Nephron (organoid): ENCODE results near the gene C1orf87.

Experiments
- H3K27ac Mint-ChIP-seq, 3 experiments: 2 replicates each; pipeline ENCODE4 v1.8.0; 2020; ENCODE audit warnings: mixed read lengths in 3 of 3, mild to moderate bottlenecking in 2 of 3, moderate library complexity in 1 of 3
- H3K27me3 Mint-ChIP-seq: 2 replicates; pipeline ENCODE4 v1.8.0; 2021; ENCODE audit warnings: low read depth, mild to moderate bottlenecking, moderate library complexity, mixed read lengths
- H3K36me3 Mint-ChIP-seq: 2 replicates; pipeline ENCODE4 v1.8.0; 2020; ENCODE audit warnings: low read depth, mixed read lengths
- H3K4me1 Mint-ChIP-seq: 2 replicates; pipeline ENCODE4 v1.8.0; 2020; ENCODE audit warnings: mixed read lengths
- H3K4me3 Mint-ChIP-seq, 3 experiments: 2 replicates each; pipeline ENCODE4 v1.8.0; 2020; ENCODE audit warnings: mild to moderate bottlenecking in 3 of 3, mixed read lengths in 3 of 3, moderate library complexity in 2 of 3
- H3K9me3 Mint-ChIP-seq: 2 replicates; pipeline ENCODE4 v1.8.0; 2020; ENCODE audit warnings: mixed read lengths
- CTCF ChIP-seq, 3 experiments: fragments of 200-600 bp; sonication (generic); IDR thresholded peaks; one replicate each; pipeline ENCODE4 v1.5.0; 2021; ENCODE audit warnings: antibody characterized with exemption in 3 of 3; ENCODE audit not compliant: unreplicated experiment in 3 of 3

C1orf87 gene

DNA sequence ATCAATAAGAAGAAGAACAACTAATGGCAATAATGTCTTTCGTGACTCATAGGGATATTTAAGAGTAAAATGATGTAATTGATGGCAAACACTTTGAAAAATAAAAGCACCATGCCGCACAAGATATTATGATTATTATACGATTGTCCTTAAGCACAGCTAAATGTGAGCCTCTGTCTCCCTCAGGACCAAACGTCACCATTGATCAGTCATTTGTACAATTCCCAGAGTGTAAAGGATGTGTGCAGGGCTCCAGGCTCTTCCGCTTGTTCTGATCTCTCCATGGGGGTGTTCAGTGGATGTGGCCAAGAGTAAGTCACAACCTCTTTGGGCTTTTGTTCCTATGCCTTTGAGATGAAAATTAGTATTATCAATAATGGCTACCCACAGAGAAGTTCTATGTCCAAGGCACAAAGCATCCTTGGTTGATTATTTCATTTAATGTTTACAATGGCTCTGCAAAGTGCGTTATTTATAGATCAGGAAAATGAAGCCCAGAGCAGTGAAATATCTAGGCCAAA is 17.7 kb upstream of the C1orf87 start:
- Mint-ChIP-seq H3K4me3 (no peak overlapping the region), H3K36me3 (no peaks in the 10 kb centered on the region), H3K27me3 (no peaks in the 10 kb centered on the region), H3K27ac (peak overlapping the region in 1 of 3 experiments; percentile 16), H3K9me3 (no peaks in the 10 kb centered on the region), H3K4me1 (peaks cover 16% of the 10 kb centered on the region)
- no peak for TF ChIP-seq CTCF (IDR thresholded peaks at IDR 0.05; ENCODE audit: unreplicated experiment in 3 of 3)

GRCh38 chr1:60090655-60091054 is 17.1 kb upstream of the C1orf87 start:
- no peak for TF ChIP-seq CTCF (IDR thresholded peaks at IDR 0.05; ENCODE audit: unreplicated experiment in 3 of 3)
- Mint-ChIP-seq H3K9me3 (no peaks in the 10 kb centered on the region), H3K4me3 (no peak overlapping the region), H3K36me3 (no peaks in the 10 kb centered on the region), H3K27ac (peak overlapping the region in 1 of 3 experiments; percentile 16), H3K4me1 (peaks cover 16% of the 10 kb centered on the region), H3K27me3 (no peaks in the 10 kb centered on the region)

GRCh38 chr1:60088620-60089155 is 15.1 kb upstream of the C1orf87 start:
- Mint-ChIP-seq H3K9me3 (no peaks in the 10 kb centered on the region), H3K27ac (peak overlapping the region in 1 of 3 experiments; percentile 22), H3K36me3 (no peaks in the 10 kb centered on the region), H3K27me3 (no peaks in the 10 kb centered on the region), H3K4me1 (peaks cover 16% of the 10 kb centered on the region), H3K4me3 (no peak overlapping the region)
- TF ChIP-seq CTCF (IDR thresholded peaks at IDR 0.05; ENCODE audit: unreplicated experiment in 3 of 3): peak; percentile 36 to 48 (median 44)

GRCh38 chr1:60087681-60088080 is 14.1 kb upstream of the C1orf87 start:
- Mint-ChIP-seq H3K4me3 (no peak overlapping the region), H3K4me1 (peaks cover 16% of the 10 kb centered on the region), H3K27ac (no peak overlapping the region), H3K36me3 (no peaks in the 10 kb centered on the region), H3K9me3 (no peaks in the 10 kb centered on the region), H3K27me3 (no peaks in the 10 kb centered on the region)
- TF ChIP-seq CTCF (IDR thresholded peaks at IDR 0.05; ENCODE audit: unreplicated experiment in 3 of 3): no peak

GRCh38 chr1:60078182-60078581 is 4.6 kb upstream of the C1orf87 start:
- no peak for TF ChIP-seq CTCF (IDR thresholded peaks at IDR 0.05; ENCODE audit: unreplicated experiment in 3 of 3)
- H3K9me3 Mint-ChIP-seq: no peaks in the 10 kb centered on the region
- H3K4me3 Mint-ChIP-seq: no peak overlapping the region
- no peaks in the 10 kb centered on the region for H3K36me3 Mint-ChIP-seq
- peak overlapping the region; percentile 41 to 51 (median 50) for H3K27ac Mint-ChIP-seq
- peaks cover 27% of the 10 kb centered on the region for H3K27me3 Mint-ChIP-seq
- peaks cover 12% of the 10 kb centered on the region for H3K4me1 Mint-ChIP-seq

DNA sequence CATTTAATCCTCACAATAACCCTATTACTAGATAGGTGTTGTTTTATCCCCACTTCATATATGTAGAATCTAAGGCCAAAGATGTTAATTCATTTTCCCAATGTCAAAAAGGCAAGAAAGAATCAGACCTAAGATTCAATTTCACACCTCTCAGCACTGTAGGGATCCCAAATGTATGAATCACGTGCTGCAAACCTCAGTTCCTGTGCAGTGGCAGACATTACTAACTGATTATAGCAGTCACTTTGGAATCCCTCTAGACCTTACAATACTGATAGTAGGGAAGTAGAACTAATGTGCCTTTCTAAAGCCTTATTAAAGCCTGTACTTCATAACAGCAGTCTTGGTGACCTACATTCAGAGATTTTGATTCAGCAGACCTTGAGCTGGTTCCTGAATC is 2.3 kb downstream of the C1orf87 start:
- Mint-ChIP-seq H3K36me3 (no peaks in the 10 kb centered on the region), H3K9me3 (peaks cover 4% of the 10 kb centered on the region), H3K27me3 (peaks cover 38% of the 10 kb centered on the region), H3K4me1 (peaks cover 14% of the 10 kb centered on the region), H3K27ac (no peak overlapping the region), H3K4me3 (no peak overlapping the region)
- no peak for TF ChIP-seq CTCF (IDR thresholded peaks at IDR 0.05; ENCODE audit: unreplicated experiment in 3 of 3)
